PFSK-1 (cell line): ENCODE measurements around the gene KCNQ1.

Experiments
- POLR2AphosphoS5 ChIP-seq: IDR thresholded peaks from 2 replicates; pipeline ENCODE4 v1.6.1; 2012; ENCODE audit warnings: low read depth, mild to moderate bottlenecking, control low read depth, low read length, moderate library complexity
- REST ChIP-seq, 2 experiments: IDR thresholded peaks; 2 replicates each; pipeline versions ENCODE4 v1.6.1 to v1.8.0; 2011 to 2012; ENCODE audit warnings: low read depth in 2 of 2, low read length in 2 of 2, control low read depth in 1 of 2, inconsistent platforms in 1 of 2, mild to moderate bottlenecking in 1 of 2, moderate library complexity in 1 of 2; ENCODE audit not compliant: insufficient read depth in 1 of 2
- SIN3A ChIP-seq: IDR thresholded peaks from 2 replicates; pipeline ENCODE4 v1.6.1; 2012; ENCODE audit warnings: mild to moderate bottlenecking, low read length, moderate library complexity, borderline replicate concordance; ENCODE audit not compliant: insufficient read depth
- TAF1 ChIP-seq: IDR thresholded peaks from 2 replicates; pipeline ENCODE4 v1.6.1; 2012; ENCODE audit warnings: low read length, control low read depth, borderline replicate concordance; ENCODE audit not compliant: insufficient read depth

GRCh38 chr11:2761131-2762030 is 316.6 kb downstream of the KCNQ1 start:
- no peak for TF ChIP-seq POLR2AphosphoS5
- no peak for TF ChIP-seq REST (IDR thresholded peaks at IDR 0.05; ENCODE audit: insufficient read depth in 1 of 2, low read depth in 2 of 2, low read length in 2 of 2)
- TF ChIP-seq SIN3A = no peak
- no peak for TF ChIP-seq TAF1
